ENCODE results near the gene KNDC1.

The KNDC1 gene

GRCh38 chr10:133178357-133179127, 18.5 kb downstream of the KNDC1 start:
- no peak for DNase-seq (ENCODE audit: low read depth)
- no peak for TF ChIP-seq CTCF (IDR thresholded peaks at IDR 0.05; ENCODE audit: low read length, missing control alignments)
- no peak overlapping the region for H3K4me3 ChIP-seq (replicated peaks; ENCODE audit: low read depth, low read length)

- no peak for DNase-seq (ENCODE audit: low read depth)
- H3K4me3 ChIP-seq (replicated peaks; ENCODE audit: low read depth, low read length): no peak overlapping the region
- TF ChIP-seq CTCF (IDR thresholded peaks at IDR 0.05; ENCODE audit: low read length, missing control alignments): no peak
Measured at GRCh38 chr10:133179128-133179520, 19.1 kb downstream of the KNDC1 start.

- TF ChIP-seq CTCF (IDR thresholded peaks at IDR 0.05; ENCODE audit: low read length, missing control alignments): no peak
- no peak overlapping the region for H3K4me3 ChIP-seq (replicated peaks; ENCODE audit: low read depth, low read length)
- DNase-seq (ENCODE audit: low read depth): no peak
Measured at GRCh38 chr10:133179651-133180050, 19.6 kb downstream of the KNDC1 start.

- H3K4me3 ChIP-seq (replicated peaks; ENCODE audit: low read depth, low read length): no peak overlapping the region
- TF ChIP-seq CTCF (IDR thresholded peaks at IDR 0.05; ENCODE audit: low read length, missing control alignments): no peak
- no peak for DNase-seq (ENCODE audit: low read depth)
Measured at GRCh38 chr10:133180192-133180964, 20.4 kb downstream of the KNDC1 start.

- TF ChIP-seq CTCF (IDR thresholded peaks at IDR 0.05; ENCODE audit: low read length, missing control alignments): no peak
- no peak overlapping the region for H3K4me3 ChIP-seq (replicated peaks; ENCODE audit: low read depth, low read length)
- no peak for DNase-seq (ENCODE audit: low read depth)
Measured at GRCh38 chr10:133180965-133181639, 21.1 kb downstream of the KNDC1 start.

GRCh38 chr10:133182190-133182589, 22.2 kb downstream of the KNDC1 start:
- TF ChIP-seq CTCF (IDR thresholded peaks at IDR 0.05; ENCODE audit: low read length, missing control alignments): no peak
- no peak for DNase-seq (ENCODE audit: low read depth)
- no peak overlapping the region for H3K4me3 ChIP-seq (replicated peaks; ENCODE audit: low read depth, low read length)

All from fibroblast of pulmonary artery (primary cell).